Measurements from ENCODE around the gene SHKBP1.
A peak's percentile ranks its signal among the peaks of the same experiment; 100 is the strongest.

Gene SHKBP1

DNA sequence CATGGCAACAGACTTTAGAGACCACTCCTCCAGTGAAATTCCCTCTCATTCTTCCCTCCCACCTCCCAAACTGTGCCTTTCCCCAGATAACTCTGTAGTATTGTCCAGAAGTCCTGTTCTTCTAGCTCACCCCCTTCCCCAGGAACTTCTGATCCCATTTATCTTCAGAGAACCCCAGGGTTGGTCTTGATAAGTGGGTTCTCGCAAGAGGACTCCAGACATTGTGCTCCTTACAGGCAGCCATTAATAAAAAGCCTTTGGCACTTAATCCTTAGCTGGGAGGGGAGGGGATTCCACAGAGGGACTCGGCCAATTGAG lies 26.4 kb downstream of the SHKBP1 start:
- DNase-seq (ENCODE audit: low spot score): no peak

DNA sequence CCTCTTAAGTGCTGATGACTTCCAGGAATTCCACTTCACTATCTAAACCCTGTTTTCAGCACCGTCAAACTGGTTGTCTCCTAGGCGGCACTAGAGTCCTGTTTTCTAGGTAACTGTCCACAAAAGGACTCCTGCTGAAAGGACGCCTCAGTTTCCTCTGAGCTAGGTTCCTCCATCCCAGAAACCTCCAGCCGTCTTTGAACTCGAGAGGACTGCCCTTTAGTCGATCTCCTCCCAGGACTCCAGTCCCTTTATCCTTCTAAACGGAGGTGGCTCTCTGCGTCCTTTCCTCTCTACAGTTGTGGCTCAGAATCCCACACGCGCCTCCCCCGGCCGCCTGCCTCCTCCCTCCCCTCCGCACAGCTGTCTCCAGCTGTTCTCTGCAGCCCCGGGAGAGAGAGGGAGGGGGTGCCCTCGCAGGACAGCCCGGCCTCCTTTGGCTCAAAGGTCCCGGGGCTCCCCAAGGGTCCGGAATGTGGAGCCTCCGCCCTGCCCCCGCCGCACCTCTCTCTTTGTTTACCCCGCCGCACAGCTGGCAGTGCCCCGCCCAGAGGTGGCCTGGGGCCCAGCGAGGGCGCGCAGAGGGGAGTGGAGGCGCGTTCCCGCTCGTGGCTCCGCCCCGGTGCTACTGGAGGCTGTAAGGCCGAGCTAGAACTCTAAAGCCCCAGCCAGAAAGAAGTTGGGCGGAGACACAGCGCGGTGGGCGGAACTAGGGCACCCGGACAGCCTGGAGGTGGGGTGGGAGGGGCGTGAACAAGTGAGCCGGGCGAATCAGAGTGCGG lies 26.9 kb downstream of the SHKBP1 start:
- peak; percentile 92 for DNase-seq (ENCODE audit: low spot score)

GRCh38 chr19:40604171-40604646 lies 27.5 kb downstream of the SHKBP1 start:
- no peak for DNase-seq (ENCODE audit: low spot score)

GRCh38 chr19:40604647-40605215 lies 28.1 kb downstream of the SHKBP1 start:
- no peak for DNase-seq (ENCODE audit: low spot score)

DNA sequence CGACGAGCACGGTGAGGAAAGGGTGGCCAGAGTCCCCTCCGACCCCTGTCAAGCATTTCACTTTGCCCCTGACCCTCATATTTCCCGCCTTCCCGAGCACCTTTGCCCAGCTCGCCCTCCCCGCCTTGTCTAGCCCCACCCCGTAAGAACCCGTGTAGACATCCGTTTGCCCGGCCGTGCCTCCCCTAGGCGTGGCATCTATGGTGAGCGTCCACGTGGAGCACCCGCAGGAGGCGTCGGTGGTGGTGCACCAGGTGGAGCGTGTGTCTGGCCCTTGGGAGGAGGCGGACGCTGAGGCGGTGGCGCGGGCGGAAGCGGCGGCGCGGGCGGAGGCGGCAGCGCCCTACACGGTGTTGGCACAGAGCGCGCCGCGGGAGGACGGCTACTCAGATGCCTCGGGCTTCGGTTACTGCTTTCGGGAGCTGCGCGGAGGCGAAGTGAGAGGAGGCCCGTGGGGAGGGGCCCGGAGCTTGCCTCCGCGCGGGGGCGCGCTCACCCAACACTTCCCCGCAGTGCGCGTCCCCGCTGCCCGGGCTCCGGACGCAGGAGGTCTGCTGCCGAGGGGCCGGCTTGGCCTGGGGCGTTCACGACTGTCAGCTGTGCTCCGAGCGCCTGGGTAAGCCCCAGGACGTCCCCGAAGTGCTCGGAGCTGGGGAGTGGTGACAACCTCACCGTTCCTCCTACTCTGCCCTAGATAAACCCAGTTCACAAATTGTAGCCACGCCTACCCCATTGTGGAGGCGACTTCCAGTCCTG lies 28.7 kb downstream of the SHKBP1 start:
- DNase-seq (ENCODE audit: low spot score): peak; percentile 56

DNA sequence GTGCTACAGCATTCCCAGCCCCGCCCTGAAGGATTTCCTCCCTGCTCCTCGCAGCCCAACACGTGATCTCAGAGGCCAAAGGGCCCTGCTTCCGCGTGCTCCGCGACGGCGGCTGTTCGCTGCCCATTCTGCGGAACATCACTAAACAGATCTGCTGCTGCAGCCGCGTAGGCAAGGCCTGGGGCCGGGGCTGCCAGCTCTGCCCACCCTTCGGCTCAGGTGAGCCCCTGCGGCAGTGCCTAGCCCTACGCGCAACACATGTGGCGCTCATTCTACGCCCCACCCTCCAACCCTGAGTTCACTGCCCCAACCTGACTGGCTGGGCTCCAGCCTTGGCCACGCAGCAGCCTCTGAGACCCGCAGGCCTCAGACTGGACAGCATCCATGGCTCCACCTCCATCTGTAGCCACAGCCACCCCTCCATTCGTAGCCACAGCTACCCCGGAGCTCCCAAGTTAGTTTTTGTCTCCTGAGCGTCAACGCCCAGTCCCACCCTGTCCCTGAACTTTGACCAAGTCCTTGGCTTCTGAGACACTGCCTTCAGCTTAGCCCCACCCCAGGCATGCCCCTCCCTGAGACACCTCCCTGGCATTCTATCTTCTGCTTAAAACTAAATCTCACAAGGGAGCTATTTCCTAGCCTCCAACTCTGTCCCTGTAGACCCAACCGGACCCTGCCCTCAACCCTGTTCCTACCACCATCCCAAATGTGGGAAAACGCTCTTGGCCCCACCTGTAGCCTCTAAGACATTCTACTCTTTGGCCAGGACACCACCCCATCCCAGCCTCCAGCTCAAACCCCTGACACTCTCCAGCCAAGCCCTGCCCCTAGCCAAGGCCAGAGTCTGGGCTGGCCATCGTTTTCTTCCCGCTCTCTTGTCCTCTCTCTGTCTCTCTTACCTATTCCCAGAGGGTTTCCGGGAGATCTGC lies 30.9 kb downstream of the SHKBP1 start:
- DNase-seq (ENCODE audit: low spot score): no peak

GRCh38 chr19:40608240-40608621 lies 31.6 kb downstream of the SHKBP1 start:
- DNase-seq (ENCODE audit: low spot score): no peak

DNA sequence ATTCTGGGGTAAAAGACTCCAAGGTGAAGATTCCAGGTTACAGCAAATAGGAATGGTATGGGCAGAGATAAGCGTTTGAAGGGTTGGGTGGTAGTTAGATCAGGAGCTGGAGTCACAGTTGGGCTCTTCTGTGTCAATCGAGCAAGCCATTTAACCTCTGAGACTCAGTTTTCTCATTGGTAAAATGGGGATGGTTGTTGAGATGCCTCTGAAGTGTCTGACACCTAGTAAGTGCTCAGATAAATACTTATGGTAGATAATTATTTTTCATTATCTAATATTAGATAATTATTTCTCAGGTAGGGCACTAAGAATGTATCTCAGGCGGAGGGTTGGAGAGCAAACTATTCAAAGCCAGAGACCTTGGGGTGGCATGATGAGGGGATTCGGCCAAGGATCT lies 32.3 kb downstream of the SHKBP1 start:
- no peak for DNase-seq (ENCODE audit: low spot score)

DNA sequence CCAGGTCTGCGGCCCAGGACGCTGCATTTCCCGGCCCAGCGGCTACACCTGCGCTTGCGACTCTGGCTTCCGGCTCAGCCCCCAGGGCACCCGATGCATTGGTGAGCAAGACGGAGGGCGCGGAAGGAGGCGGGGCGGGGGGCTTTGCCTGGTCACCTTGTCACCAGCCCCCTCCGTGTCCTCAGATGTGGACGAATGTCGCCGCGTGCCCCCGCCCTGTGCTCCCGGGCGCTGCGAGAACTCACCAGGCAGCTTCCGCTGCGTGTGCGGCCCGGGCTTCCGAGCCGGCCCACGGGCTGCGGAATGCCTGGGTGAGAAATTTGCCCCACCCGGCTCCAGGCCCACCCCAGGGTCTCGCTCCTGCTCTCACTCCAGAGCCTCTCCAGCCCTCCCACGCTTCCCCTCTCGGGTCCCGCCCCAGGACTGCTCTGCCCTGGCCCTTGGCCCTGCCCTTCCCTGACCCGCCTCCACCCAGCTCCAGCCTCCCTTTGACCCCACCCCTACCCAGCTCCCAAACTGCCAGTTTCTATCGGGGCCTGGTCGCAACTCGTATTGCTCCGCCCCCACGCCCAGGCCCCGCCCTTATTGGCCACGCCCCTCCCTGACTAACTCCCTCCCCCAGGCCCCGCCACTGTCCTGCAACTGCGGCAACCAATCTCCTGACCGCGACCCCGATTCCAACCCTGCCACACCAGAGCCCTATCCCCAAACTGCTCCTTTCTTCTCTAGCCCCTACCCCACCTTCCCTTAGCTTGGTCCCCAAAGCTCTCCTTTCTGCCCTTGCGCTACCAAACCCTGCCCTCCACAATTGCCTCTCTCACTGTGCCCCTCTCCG lies 33.1 kb downstream of the SHKBP1 start:
- peak; percentile 80 for DNase-seq (ENCODE audit: low spot score)

GRCh38 chr19:40610396-40611064 lies 33.9 kb downstream of the SHKBP1 start:
- peak; percentile 54 for DNase-seq (ENCODE audit: low spot score)

GRCh38 chr19:40611096-40611495 lies 34.4 kb downstream of the SHKBP1 start:
- no peak for DNase-seq (ENCODE audit: low spot score)

- DNase-seq (ENCODE audit: low spot score): no peak
Observed at GRCh38 chr19:40611900-40612698, 35.4 kb downstream of the SHKBP1 start.

GRCh38 chr19:40612831-40613689 lies 36.4 kb downstream of the SHKBP1 start:
- DNase-seq (ENCODE audit: low spot score): no peak

GRCh38 chr19:40613690-40614621 lies 37.3 kb downstream of the SHKBP1 start:
- DNase-seq (ENCODE audit: low spot score): no peak

DNA sequence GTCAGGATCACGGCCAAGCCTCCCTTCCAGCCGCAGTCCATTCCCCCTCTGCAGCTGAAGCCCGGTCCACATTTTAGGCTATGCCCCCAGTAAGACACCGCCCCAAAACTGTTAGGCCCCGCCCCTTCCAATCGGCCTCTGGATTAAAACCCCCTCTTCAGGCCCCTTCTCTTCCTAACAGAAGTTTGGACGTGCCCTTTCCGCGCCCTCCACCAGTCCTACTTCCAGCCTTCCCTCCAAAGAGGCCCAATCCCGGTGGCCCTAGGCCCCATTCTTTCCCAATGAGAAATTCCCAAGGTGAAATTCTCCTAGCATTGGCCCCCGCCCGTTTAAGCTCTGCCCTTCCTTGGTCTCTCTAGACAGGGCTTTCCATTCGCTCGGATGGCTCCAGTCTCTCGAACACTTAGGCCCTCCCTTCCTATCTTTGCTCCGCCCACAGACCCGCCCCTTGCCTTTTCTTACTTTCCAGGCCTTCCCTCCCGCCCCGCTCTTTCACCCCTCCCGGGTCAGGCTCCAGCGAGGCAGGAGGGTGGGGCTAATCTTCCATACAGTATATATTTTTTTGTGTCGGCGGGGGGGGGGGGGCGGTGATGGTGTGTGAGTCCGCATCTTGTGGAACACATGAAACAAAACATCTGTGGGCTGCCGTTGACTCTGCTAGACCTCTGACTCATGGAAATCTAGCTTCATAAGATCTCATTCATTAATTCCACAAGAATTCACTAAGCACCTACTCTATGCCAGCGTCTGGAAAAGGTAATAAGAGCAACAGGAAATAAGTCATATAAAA lies 38.1 kb downstream of the SHKBP1 start:
- no peak for DNase-seq (ENCODE audit: low spot score)

DNA sequence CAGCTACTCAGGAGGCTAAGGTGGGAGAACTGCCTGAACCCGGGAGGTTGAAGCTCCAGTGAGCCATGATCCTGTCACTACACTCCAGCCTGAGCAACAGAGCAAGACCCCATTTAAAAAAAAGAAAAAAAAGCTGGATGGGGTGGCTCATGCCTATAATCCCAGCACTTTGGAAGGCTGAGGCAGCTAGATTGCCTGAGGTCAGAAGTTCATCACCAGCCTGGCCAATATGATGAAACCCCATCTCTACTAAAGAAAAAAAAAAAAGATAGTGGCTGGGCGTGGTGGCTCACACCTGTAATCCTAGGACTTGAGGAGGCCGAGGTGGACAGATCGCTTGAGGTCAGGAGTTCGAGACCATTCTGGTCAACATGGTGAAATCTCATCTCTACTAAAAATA lies 39.5 kb downstream of the SHKBP1 start:
- no peak for DNase-seq (ENCODE audit: low spot score)

- DNase-seq (ENCODE audit: low spot score): no peak
Observed at GRCh38 chr19:40616941-40617340, 40.3 kb downstream of the SHKBP1 start.
